ENCODE results near the gene CCT2.

- TF ChIP-seq CTCF (IDR thresholded peaks at IDR 0.05 in 8 of 11, conservative IDR thresholded peaks at IDR 0.05 in 3 of 11) (no peak), POLR2AphosphoS5 (IDR thresholded peaks at IDR 0.05) (no peak)
These were observed 6.2 kb upstream of the CCT2 start for GRCh38 chr12:69579029-69579428.

Data from spleen (tissue), 7 donors.